HG03469 (cell line): ENCODE measurements around the gene KCNN4.

Experiments used
- ATAC-seq: cut with Tn5 transposase; IDR thresholded peaks from one replicate; pipeline ENCODE4 v1.9.1; 2021; ENCODE audit warnings: mild to moderate bottlenecking, moderate library complexity, moderate number of reproducible peaks; ENCODE audit not compliant: unreplicated experiment

The KCNN4 gene

DNA sequence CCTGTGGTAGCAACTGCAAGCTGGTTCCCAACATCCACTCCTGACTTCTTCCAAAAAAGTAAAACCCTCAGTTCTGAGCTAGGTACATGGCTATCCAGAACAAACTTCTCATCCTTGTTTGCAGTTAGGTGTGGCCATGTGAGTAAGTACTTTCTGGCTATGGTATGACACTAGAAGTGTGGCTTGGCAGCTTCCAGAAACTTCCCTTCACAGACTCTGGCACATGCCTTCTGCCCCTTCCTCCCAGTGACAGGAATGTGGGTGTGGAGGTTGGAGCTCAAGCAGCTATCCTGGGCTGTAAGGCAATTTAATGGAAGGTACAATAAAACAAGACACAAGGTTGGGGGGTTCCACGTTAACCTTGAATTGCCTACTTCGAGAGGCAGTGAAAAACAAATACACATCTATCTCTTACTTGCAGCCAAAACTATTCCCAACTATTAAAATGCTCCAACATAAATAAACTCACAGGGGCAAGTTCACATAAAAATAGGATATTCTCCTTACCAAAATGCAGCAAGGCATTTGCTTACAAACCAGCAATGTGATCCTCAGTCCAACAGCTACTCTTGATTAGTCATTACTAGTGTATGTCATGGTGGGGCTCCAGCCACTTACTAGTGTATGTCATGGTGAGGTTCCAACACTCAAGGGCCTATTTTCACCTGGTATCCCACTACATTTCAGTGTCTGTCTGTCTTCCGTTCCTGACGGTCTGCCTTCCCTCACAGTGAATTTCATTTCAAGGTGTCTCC is 29.1 kb downstream of the KCNN4 start:
- ATAC-seq: no peak

DNA sequence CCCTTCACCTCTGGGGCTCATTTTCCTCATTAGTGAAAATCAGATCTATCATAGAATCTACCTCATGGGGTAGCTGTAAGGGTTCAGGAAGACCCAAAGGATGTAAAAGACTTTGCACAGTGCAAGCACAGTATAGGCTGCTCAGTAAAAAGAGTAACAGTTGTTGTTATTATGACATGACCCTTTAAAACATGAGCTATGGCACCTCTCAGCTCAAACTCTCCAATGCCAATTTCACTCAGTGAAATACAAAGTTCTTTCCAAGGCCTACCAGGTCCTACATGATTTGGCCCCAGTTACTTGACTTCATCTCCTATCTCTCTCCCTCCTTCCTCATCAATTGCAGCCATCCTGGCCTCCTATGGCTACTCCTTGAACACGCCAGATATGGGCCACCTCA is 30.9 kb downstream of the KCNN4 start:
- no peak for ATAC-seq

DNA sequence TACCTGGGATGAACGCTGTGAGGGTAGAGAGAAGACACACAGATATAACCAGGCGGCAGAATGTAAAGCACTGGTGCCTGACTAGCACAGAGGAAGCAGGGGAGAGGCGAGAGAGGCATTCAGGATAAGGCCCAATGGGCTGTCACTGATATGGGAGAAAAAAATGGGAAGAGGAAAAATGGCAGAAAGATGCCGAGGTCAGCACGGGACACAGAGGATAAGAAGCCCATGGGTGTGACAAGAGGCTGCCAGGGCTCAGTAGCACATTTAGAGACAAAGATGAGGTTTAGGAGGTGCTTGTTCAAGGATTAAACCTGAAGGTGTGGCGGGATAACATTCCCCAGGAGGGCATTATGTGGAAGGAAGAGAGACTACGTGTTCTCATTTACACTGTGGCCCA is 31.6 kb downstream of the KCNN4 start:
- no peak for ATAC-seq

DNA sequence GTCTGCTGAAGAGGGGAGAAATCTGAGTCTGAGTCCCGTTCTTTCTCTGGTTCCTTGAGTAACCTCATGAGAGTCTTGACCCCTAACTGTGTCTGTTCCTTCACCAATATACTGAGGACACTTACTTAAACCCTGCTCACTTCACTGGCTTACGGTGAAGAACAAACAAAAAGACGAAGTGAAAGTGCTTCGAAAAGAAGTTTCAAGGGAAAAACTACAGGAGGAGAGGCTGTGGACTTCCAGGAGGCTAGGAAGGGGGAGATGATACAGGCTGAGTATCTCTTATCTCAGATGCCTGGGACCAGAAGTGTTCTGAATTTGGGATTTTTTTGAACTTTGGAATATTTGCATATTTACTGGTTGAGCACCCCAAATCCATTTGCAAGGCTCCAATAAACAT is 32.1 kb downstream of the KCNN4 start:
- no peak for ATAC-seq

DNA sequence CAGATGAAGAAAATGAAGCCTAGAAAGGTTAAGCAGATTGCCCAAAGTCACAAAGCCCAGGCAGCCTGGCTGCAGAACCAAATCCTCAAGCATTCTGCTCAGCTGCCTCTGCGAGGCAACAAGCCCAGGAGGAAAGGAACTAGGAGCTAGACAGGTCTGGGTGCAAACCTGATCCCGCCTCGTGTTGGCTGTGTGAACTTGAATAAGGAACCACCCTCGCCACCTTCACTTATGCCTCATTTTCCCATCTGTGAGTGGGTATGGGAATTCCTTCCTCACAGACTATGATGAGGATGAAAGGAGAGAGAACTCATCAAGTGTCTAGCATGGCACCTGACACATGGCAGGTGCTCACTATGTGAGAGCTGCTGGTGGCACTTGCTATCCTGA is 32.6 kb downstream of the KCNN4 start:
- no peak for ATAC-seq

DNA sequence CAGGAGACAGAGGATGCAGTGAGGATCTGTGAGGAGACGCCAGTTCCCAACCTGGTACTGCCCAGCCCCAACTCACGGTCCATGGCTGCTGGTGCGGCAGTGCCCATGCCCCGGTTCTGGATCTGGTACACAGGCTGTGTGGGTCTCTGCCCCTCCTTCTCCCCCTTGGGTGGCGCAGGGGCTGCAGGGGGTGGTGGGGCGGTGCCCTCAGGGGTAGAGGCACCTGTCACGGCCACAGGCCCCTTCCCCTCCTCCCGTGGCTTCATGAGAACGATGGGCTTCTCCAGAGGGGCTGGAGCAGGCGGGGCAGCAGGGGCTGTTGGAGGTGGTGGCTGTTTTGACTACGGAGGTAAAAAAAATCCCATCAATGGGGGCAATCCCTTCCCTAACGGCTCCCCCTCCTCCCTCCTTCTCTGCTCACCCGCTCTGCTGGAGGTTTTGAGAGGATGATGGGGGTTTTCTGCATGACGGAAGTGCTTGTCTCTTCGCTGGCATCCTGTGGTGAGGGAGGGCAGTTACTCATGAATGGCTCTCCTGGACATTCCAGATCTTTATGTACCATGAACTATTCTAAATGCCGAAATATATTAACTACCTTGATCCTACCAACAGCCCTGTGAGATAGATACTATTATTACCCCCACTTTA is 33.1 kb downstream of the KCNN4 start:
- no peak for ATAC-seq

DNA sequence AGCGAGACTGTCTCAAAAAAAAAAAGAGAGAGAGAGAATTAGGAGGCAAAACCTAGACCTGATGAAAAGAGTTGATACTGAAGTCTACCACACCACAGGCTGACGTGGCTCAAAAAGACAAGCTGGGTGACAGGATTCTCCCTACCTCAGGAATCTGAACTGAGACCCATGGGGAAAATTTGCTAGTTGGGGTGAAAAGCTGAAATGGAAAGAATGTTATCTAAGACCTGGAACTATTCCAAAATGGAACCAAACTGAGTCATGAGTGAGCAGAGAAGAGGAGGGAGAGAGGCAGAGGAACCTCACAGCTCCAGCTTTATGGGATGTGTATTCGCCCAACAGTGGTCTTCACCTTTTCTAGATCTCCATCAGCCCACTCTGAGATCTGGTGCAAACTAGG is 37.7 kb downstream of the KCNN4 start:
- no peak for ATAC-seq

DNA sequence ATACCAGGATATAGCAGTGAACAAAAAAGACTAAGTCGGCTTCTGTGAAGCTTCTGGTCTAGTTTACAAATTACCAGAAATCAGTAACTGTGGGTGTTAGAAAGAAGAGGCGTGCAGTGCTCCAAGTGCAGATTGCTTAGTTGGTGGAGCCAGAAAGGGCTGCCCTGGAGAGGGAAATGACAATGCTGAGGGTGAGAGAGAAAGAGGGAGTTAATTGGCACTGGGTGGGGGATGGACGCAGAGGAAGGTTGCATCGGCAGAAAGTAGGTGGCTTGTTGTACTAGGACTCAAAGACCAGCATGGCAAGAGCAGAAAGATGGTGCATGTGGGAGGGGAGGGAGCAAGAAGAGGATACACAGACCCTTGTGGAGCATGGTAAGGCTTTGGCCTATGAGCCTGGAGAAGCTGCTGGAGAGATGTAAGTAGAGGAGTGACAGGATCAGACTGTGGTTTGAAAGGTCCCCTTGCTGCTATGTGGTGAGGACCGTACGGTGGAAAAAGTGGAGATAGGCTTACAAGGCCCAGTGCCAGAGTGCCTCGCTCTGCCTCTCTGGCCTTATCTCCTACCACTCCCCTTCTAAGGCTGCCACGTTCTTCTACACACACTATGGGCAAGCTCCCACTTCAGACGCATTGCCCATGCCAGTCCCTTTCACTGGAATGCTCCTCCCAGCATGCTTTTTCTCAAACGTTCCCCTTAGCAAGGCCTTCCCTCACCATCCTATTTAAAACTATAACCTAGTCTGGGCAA is 39.5 kb downstream of the KCNN4 start:
- ATAC-seq: no peak

DNA sequence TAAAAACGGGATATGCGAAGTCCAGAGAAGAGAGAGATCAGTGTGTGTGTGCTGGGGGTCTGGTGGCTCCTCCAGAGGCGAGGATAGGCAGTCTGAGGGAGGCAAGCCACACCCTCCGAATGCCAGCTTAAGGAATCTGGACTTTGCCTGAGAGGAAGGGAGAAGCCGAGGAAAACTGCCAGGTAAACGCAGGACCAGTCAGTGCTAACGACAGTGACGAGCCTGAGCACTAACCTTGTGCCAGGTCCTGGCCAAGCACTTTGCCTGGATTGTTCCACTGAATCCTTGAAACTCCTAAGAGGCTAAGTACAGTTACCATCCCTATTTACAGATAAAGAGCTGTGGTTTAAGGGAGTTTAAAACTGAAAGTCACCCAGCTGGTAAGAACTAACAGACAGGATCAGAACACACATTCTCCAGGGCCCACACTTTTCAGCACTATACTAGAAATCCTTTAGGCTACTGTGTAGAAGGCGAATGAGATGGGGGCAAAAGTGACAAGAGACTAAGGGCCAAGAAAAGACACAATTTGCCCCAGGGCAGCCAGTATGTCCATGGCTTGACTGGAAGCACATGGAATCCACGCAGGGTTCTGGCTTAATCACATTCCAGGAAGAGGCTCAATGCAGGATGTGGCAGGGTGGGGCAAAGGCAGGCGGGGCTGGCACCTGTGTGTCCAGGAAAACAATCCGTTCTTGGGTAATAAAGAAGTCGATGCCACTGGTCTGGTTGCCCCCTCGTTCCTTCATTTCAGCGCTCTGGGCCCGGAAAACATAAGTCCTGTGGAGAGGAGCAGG is 41.1 kb downstream of the KCNN4 start:
- no peak for ATAC-seq

DNA sequence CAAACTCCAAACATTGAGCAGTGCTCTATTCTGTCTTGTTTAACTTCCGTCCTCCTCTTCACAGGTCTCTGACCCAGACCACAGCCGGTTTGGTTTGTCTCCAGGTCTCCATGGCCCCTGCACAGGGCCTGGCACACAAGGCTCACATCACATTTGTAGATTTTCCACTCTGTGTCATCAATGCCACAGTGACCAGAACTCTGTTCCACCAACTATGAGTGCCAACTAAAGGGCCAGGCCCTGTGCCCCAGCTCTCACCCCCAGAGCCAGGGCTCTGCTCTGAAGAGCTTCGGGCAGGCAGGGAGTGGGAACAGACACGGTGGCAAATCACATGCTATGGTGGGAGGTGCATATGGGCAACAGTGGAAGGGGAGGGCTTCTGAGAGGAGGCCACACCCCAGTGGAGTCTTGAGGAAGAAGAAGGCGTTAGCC is 42.0 kb downstream of the KCNN4 start:
- no peak for ATAC-seq

DNA sequence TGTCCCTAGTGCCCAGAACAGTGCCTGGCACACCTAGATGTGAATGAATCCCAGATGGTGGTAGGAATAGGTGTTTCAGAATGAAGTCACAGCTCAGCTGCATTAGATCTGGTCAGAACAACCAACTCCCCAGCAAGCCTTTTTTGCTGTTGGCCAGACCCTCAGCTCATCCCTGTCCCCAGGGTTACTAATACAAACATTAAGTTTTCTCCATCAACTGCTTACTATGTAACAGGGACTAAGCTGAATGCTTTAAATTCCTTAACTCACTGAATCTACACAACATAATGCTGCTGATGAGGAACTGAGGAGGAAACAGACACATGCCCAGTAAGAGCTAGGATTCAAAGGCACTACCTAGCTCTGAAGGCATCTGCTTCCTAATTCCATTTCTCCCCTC is 44.8 kb downstream of the KCNN4 start:
- ATAC-seq: no peak

DNA sequence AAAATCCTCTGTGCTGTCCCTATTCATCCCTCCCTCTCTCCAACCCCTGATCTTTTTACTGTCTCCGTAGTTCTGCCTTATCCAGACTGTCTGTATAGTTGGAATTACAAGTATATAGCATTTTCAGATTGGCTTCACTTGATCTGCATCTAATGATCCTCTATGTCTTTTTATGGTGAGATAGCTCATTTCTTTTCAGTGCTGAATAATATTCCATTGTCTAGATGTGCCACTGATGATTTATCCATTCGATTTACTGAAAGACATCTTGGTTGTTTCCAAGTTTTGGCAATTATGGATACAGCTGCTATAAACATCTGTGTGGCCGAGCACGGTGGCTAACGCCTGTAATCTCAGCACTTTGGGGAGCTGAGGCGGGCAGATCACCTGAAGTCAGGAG is 45.8 kb downstream of the KCNN4 start:
- no peak for ATAC-seq

DNA sequence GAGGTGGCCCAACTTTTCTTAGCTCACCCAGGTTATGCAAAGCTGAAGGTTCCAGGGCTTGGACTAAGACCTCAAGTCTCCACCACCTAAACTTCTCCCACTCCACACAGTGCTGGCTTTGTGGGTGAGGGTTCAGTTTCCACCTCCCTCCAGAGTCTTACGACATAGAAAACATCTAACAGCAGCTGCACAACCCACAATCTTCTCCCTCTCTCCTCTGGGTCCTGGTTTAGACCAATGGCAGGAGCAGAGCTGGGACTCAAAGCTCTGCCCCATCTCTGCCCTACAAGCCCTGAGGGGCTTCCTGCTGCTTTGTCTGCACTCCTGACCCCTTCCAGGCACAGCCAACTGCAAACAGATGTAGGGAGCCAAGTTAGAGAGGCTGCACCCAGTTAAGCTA is 48.9 kb downstream of the KCNN4 start:
- no peak for ATAC-seq

DNA sequence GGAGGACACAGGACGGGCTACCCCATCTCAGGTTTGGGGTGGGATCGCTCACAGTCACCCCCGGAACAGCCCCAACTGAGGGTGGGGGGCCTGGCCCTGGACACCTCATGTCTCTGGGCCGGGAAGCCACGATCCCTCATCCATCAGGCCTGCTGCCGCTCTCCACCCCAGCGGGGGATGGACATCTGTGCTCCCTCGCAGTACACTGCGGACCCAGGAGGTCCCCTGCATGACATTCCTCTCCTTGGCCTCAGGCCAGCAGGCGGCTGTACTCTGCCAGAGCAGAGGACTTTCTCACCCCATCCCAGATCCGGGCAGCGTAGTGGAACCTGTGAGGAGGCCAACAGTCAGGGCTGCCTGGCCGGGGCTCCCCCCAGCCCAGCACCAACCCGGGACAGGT is 49.4 kb downstream of the KCNN4 start:
- no peak for ATAC-seq

DNA sequence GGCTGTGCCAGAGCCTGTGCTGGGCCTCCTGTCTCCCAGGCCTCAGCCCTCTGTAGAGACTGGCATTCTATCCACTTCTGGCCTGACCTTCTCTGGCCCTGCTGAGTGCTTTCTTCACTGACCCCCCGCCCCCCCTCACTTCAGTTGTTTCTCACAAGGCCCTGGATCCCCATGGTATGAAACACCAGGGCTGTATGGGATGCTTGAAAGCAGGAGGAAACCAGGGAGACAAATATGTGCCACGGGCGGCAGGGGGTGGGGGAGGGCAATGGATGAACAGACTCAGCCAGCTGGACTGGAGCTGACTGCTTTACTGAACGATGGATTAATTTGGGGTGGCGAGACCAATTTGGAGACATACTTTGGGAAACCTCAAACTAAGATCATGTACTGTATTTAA is 50.9 kb downstream of the KCNN4 start:
- no peak for ATAC-seq

DNA sequence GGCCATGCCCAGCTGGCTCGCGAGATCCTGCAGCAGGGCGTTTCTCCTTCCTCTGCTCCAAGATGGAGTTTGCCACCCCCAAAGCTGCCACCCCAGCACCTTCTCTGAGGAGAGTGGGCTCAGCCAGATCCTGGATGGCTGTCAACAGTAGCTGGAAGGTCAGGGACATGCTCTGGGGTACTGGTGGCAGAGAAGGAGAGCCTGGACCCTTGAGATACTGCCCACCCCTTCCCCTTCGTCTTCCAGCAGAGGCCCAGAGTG is 53.2 kb downstream of the KCNN4 start:
- no peak for ATAC-seq

DNA sequence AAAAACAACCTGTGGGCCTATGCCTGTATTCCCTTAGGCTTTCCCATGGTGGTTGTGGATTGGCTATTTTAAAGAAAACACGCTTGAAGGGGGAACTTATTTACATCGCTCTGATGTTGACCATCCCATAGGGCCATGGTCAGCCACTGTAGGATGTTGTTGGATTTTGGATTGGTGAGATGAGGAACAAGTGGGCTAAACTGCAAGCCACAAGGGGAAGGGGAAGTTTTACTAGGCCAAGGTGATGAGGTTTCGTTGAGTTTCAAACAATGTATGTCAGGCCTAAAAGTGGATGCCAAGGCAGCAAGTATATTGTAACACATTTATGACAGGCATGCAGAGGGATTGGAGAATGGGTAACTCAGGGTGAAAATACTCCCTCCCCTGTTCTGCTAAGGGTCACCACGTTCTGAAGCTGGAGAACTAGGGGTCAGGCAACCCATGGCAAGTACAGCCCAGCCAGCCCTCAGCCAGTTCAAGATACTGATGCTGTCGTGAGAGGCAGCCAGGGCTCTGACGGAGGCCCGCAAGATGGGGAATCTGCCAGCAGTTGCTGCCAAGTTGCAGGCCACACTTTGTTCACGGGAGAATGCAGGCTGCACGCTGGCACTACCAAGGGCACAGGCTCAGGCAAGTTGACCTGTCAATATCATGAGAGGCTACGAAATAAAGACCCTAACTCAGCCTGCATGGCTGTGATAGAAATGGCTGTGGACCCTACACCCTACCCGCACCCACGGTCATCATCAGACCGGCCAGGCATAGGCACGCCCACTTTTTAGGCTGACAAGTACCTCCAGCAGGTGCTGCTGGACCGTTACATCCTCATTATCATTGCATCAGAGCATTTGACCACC is 53.8 kb downstream of the KCNN4 start:
- ATAC-seq: no peak

DNA sequence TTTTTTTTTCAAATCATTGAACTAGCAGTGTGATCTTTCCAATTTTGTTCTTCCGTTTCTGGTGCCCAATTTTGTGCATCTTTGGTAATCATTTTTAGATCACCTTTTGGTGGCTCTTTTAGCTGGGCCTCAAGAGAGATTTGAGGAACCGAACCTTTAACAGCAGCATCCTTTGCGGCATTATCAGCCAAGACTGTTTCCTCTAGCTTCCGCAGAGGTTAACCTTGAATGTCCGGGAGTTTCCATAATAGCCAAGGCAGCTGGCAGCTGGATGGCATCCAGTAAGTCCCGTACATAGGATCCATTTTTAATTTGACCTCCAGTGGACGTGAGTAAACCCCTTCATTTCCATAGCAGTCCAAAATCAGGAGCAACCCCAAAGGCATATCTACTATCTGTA is 55.3 kb downstream of the KCNN4 start:
- no peak for ATAC-seq

DNA sequence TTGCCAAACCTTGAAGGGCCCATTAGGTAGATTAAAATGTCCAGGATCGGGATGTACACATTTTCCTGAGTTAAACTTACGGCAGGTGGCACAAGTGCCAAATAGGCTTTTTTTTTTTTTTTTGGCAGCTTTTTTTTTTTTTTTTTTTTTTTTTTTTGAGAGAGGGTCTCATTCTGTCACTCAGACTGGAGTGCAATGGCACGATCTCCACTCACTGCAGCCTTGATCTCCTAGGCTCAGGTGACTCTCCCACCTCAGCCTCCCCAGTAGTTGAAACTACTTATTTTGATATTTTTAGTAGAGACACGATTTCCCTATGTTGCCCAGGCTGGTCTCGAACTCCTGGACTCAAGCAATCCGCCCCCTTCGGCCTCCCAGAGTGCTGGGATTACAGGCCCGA is 55.9 kb downstream of the KCNN4 start:
- no peak for ATAC-seq

DNA sequence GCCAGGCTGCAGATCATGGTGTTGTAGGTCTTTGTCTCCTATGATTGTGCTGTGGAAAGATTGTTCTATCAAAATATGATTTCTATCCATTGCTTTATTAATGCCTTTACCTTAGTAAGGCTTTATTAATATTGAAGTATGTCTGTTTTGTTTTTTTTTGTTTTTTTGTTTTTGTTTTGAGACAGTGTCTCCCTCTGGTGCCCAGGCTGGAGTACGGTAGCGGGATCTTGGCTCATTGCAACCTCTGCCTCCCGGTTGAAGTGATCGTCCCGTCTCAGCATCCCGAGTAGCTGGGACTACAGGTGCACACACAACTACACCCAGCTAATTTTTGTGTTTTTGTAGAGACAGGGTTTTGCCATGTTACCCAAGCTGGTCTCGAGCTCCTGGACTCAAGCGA is 57.2 kb downstream of the KCNN4 start:
- no peak for ATAC-seq
